Astrocyte (in vitro differentiated cells and primary cell): Measurements from ENCODE around the gene RAPGEF5. TPM values are rescaled to one million over a fixed set of nuclear protein-coding genes. Genes with fewer than 3 reads are reported as not detected.

Experiments used
- DNase-seq: peaks from one replicate; pipeline ENCODE4 v3.0.0-alpha.2; 2010; ENCODE audit warnings: low read depth
- FAIRE-seq: peaks from 2 replicates; lab custom pipeline; 2011; peaks lifted over from hg19 to GRCh38; lab: Jason Lieb, UNC
- H2AFZ ChIP-seq: 2 replicates; pipeline ENCODE4 v1.6.0; 2012; ENCODE audit warnings: low read depth, low read length, inconsistent platforms
- H3K27ac ChIP-seq: 2 replicates; pipeline ENCODE4 v1.5.1; 2011; ENCODE audit warnings: low read depth, low read length, inconsistent platforms
- H3K27me3 ChIP-seq: 2 replicates; pipeline ENCODE4 v1.6.0; 2011; ENCODE audit warnings: low read length, inconsistent platforms; ENCODE audit not compliant: insufficient read depth
- H3K36me3 ChIP-seq: 2 replicates; pipeline ENCODE4 v1.5.1; 2011; ENCODE audit warnings: low read length, inconsistent platforms; ENCODE audit not compliant: insufficient read depth
- H3K4me1 ChIP-seq: 2 replicates; pipeline ENCODE4 v1.5.1; 2011; ENCODE audit warnings: low read length, inconsistent platforms; ENCODE audit not compliant: insufficient read depth
- H3K4me2 ChIP-seq: 2 replicates; pipeline ENCODE4 v1.6.0; 2012; ENCODE audit warnings: low read length, inconsistent platforms
- H3K4me3 ChIP-seq: 2 replicates; pipeline ENCODE4 v1.5.1; 2011; ENCODE audit warnings: low read depth, mild to moderate bottlenecking, low read length, inconsistent platforms; ENCODE audit not compliant: insufficient read depth
- H3K79me2 ChIP-seq: 2 replicates; pipeline ENCODE4 v1.6.0; 2012; ENCODE audit warnings: mild to moderate bottlenecking, low read length, inconsistent platforms; ENCODE audit not compliant: insufficient read depth
- H3K9ac ChIP-seq: 2 replicates; pipeline ENCODE4 v1.6.0; 2012; ENCODE audit warnings: mild to moderate bottlenecking, low read length, inconsistent platforms
- H3K9me3 ChIP-seq: 2 replicates; pipeline ENCODE4 v1.5.1; 2012; ENCODE audit warnings: low read depth, mild to moderate bottlenecking, low read length, inconsistent platforms; ENCODE audit not compliant: insufficient read depth
- H4K20me1 ChIP-seq: 2 replicates; pipeline ENCODE4 v1.6.0; 2012; ENCODE audit warnings: low read length, inconsistent platforms; ENCODE audit not compliant: insufficient read depth
- H3K27ac Mint-ChIP-seq: one replicate; pipeline ENCODE4 v1.8.0; 2021; ENCODE audit warnings: mild to moderate bottlenecking, mixed read lengths; ENCODE audit not compliant: unreplicated experiment
- H3K27me3 Mint-ChIP-seq: one replicate; pipeline ENCODE4 v1.8.0; 2021; ENCODE audit warnings: low read depth, mixed read lengths; ENCODE audit not compliant: unreplicated experiment
- H3K36me3 Mint-ChIP-seq: one replicate; pipeline ENCODE4 v1.8.0; 2021; ENCODE audit warnings: low read depth, mixed read lengths; ENCODE audit not compliant: unreplicated experiment
- H3K4me1 Mint-ChIP-seq: one replicate; pipeline ENCODE4 v1.8.0; 2021; ENCODE audit warnings: low read depth, mixed read lengths; ENCODE audit not compliant: unreplicated experiment
- H3K4me3 Mint-ChIP-seq: one replicate; pipeline ENCODE4 v1.8.0; 2021; ENCODE audit warnings: mild to moderate bottlenecking, moderate library complexity, mixed read lengths; ENCODE audit not compliant: unreplicated experiment
- H3K9me3 Mint-ChIP-seq: one replicate; pipeline ENCODE4 v1.8.0; 2021; ENCODE audit warnings: mild to moderate bottlenecking, mixed read lengths; ENCODE audit not compliant: unreplicated experiment
- total RNA-seq: library from RNA; stranded (reverse); gene quantifications from 2 replicates; pipeline ENCODE4 v1.2.1, GENCODE V29; 2021
- TF ChIP-seq, protein P1 (sequence below): IDR thresholded peaks from 2 replicates; pipeline ENCODE4 v1.5.1; 2011; ENCODE audit warnings: low read depth, mild to moderate bottlenecking, inconsistent platforms, low read length, moderate library complexity; ENCODE audit not compliant: insufficient read depth

RAPGEF5 gene
- total RNA-seq, 1 donor from 2014 or later: 1.0 TPM

DNA sequence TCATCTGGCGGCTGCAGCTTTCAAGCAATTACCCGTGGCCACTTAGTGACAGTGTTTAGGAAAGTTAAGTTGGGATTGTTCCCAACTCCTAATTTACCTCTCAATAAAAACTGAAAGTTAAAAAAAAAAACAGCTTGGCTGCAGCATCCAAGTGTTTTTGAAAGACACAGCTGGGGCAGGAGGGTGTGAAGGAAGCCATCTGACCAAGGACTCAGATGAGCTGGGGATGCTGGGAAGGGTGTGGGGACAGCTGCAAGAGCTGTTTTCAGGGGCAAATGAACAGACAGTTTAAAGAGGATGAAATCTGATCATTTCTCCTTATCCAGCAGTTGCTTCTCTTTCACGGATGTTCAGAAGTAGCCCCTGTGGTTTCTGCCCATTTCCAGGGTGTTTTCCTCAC is 282.1 kb downstream of the RAPGEF5 start:
- Mint-ChIP-seq H3K4me3 (no peak overlapping the region), H3K27me3 (peaks cover 5% of the 10 kb centered on the region)

More for the DNA sequence above, 282.1 kb downstream of the RAPGEF5 start:
- Mint-ChIP-seq H3K4me1 (no peaks in the 10 kb centered on the region), H3K9me3 (peaks cover 3% of the 10 kb centered on the region), H3K36me3 (no peaks in the 10 kb centered on the region), H3K27ac (no peak overlapping the region)
- H3K4me3 ChIP-seq: no peak overlapping the region
- H3K9ac ChIP-seq: no peak overlapping the region
- H4K20me1 ChIP-seq: no peaks in the 10 kb centered on the region
- no peak overlapping the region for H2AFZ ChIP-seq
- H3K4me2 ChIP-seq: no peak overlapping the region
- DNase-seq (no peak), FAIRE-seq (no peak)
- no peaks in the 10 kb centered on the region for H3K4me1 ChIP-seq
- no peaks in the 10 kb centered on the region for H3K79me2 ChIP-seq
- TF ChIP-seq, protein P1, sequence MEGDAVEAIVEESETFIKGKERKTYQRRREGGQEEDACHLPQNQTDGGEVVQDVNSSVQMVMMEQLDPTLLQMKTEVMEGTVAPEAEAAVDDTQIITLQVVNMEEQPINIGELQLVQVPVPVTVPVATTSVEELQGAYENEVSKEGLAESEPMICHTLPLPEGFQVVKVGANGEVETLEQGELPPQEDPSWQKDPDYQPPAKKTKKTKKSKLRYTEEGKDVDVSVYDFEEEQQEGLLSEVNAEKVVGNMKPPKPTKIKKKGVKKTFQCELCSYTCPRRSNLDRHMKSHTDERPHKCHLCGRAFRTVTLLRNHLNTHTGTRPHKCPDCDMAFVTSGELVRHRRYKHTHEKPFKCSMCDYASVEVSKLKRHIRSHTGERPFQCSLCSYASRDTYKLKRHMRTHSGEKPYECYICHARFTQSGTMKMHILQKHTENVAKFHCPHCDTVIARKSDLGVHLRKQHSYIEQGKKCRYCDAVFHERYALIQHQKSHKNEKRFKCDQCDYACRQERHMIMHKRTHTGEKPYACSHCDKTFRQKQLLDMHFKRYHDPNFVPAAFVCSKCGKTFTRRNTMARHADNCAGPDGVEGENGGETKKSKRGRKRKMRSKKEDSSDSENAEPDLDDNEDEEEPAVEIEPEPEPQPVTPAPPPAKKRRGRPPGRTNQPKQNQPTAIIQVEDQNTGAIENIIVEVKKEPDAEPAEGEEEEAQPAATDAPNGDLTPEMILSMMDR: no peak
- no peaks in the 10 kb centered on the region for H3K36me3 ChIP-seq
- no peak overlapping the region for H3K27ac ChIP-seq
- peaks cover 3% of the 10 kb centered on the region for H3K27me3 ChIP-seq
- H3K9me3 ChIP-seq: no peaks in the 10 kb centered on the region

Other genes with a start within 250 kb of the RAPGEF5 start
- gene STEAP1B, start 143.0 kb upstream of the RAPGEF5 start, total RNA-seq: 1.1 and 1.3 TPM in 2 replicates